Measurements from ENCODE around the gene CDAN1. TPM values are rescaled to one million over a fixed set of nuclear protein-coding genes. Genes with fewer than 3 reads are reported as not detected.

CDAN1 gene
- total RNA-seq, 1 donor from 2014 or later, result 12.9 TPM

DNA sequence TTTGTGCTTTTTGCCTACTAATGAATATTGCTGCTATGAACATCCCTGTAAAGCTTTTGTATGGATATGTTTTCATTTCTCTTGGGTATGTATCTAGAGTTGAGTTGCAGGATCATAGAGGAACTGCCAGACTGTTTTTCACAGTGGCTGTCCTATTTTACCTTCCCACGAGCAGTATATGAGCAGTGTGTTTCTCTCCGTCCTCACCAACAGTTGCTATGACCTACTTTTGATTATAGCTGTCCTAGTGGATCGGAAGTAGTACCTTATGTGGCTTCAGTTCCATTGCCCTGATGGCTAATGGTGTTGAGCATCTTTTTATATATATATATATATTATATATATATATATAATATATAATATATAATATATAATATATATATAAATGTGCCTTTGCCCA, 25.2 kb downstream of the CDAN1 start:
- no peaks in the 10 kb centered on the region for H3K27me3 ChIP-seq (ENCODE audit: control insufficient read depth, insufficient read depth, low read length)
- TF ChIP-seq, protein P1, sequence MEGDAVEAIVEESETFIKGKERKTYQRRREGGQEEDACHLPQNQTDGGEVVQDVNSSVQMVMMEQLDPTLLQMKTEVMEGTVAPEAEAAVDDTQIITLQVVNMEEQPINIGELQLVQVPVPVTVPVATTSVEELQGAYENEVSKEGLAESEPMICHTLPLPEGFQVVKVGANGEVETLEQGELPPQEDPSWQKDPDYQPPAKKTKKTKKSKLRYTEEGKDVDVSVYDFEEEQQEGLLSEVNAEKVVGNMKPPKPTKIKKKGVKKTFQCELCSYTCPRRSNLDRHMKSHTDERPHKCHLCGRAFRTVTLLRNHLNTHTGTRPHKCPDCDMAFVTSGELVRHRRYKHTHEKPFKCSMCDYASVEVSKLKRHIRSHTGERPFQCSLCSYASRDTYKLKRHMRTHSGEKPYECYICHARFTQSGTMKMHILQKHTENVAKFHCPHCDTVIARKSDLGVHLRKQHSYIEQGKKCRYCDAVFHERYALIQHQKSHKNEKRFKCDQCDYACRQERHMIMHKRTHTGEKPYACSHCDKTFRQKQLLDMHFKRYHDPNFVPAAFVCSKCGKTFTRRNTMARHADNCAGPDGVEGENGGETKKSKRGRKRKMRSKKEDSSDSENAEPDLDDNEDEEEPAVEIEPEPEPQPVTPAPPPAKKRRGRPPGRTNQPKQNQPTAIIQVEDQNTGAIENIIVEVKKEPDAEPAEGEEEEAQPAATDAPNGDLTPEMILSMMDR (IDR thresholded peaks at IDR 0.05; ENCODE audit: insufficient read depth, low read length, poor library complexity, severe bottlenecking), result no peak
- no peak overlapping the region for H3K4me3 ChIP-seq (ENCODE audit: low read depth, low read length)
- DNase-seq (ENCODE audit: low read depth), result no peak
- H3K36me3 ChIP-seq (ENCODE audit: control insufficient read depth, insufficient read depth, low read length), result no peaks in the 10 kb centered on the region

DNA sequence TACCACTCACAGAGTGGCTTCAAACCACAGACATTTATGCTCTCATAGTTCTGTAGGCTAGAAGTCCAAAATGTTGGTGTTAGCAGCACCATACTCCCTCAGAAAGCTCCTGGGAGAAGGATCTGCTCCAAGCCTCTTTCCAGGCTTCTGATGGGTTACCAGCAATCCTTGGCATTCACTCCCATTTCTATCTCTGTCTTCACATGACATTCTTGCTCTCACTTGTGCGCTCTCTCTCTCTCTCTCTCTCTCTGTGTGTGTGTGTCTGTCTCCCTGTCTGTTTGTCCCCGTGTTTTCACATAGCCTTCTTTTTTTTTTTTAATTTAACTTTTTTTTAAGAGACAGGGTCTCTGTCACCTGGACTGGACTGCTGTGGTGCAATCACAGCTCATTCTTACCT, 26.3 kb downstream of the CDAN1 start:
- DNase-seq (ENCODE audit: low read depth), result no peak
- no peaks in the 10 kb centered on the region for H3K36me3 ChIP-seq (ENCODE audit: control insufficient read depth, insufficient read depth, low read length)
- H3K27me3 ChIP-seq (ENCODE audit: control insufficient read depth, insufficient read depth, low read length), result no peaks in the 10 kb centered on the region
- TF ChIP-seq, protein P1 (IDR thresholded peaks at IDR 0.05; ENCODE audit: insufficient read depth, low read length, poor library complexity, severe bottlenecking), result no peak
- H3K4me3 ChIP-seq (ENCODE audit: low read depth, low read length), result no peak overlapping the region

DNA sequence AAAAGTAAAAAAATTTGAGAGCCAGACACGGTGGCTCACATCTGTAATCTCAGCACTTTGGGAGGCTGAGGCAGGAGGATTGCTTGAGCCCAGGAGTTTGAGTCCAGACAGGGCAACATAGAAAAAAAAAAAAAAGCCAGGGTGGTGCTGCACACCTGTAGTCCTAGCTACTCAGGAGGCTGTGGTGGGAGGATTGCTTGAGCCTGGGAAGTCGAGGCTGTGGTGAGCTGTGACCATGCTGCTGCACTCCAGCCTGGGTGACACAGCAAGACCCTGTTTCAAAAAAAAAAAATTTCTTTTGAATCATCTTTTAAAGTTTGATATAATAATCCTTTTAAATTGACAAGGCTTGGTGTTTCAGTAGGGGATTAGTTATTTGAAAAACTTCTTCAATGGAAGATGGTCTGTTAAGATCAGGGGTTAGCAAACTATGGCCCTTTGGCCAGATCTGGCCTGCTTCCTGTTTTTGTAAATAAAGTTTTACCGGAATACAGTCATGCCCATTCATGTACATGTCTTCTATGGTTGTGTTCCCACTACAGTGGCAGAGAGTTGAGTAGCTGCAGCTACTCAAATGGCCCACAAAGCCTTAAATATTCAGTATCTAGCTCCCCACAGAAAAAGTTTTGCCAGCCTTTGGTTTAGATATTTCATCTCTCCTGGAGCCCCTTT, 28.9 kb downstream of the CDAN1 start:
- H3K27me3 ChIP-seq (ENCODE audit: control insufficient read depth, insufficient read depth, low read length), result no peaks in the 10 kb centered on the region
- DNase-seq (ENCODE audit: low read depth), result no peak
- TF ChIP-seq, protein P1 (IDR thresholded peaks at IDR 0.05; ENCODE audit: insufficient read depth, low read length, poor library complexity, severe bottlenecking), result no peak
- H3K4me3 ChIP-seq (ENCODE audit: low read depth, low read length), result no peak overlapping the region
- no peaks in the 10 kb centered on the region for H3K36me3 ChIP-seq (ENCODE audit: control insufficient read depth, insufficient read depth, low read length)

DNA sequence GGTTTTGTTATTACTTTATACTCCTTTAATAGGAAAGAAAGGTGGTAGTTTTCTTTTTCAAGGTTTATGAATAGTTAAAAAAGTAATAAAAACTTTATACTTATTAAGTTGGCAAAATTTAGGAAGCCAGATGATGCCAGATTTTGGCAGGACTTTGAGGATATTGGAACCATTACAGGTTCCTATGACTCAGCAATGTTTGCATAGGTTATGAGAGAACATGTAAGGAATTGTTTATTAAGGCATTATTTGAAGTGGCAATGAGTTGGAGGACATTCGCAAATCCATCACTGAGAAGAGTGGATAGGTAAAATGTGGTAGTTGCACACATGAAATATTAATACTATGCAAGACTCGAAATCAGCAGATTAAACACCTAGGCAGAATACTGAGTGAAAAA, 29.9 kb downstream of the CDAN1 start:
- no peaks in the 10 kb centered on the region for H3K27me3 ChIP-seq (ENCODE audit: control insufficient read depth, insufficient read depth, low read length)
- no peak overlapping the region for H3K4me3 ChIP-seq (ENCODE audit: low read depth, low read length)
- H3K36me3 ChIP-seq (ENCODE audit: control insufficient read depth, insufficient read depth, low read length), result no peaks in the 10 kb centered on the region
- no peak for DNase-seq (ENCODE audit: low read depth)
- TF ChIP-seq, protein P1 (IDR thresholded peaks at IDR 0.05; ENCODE audit: insufficient read depth, low read length, poor library complexity, severe bottlenecking), result no peak

DNA sequence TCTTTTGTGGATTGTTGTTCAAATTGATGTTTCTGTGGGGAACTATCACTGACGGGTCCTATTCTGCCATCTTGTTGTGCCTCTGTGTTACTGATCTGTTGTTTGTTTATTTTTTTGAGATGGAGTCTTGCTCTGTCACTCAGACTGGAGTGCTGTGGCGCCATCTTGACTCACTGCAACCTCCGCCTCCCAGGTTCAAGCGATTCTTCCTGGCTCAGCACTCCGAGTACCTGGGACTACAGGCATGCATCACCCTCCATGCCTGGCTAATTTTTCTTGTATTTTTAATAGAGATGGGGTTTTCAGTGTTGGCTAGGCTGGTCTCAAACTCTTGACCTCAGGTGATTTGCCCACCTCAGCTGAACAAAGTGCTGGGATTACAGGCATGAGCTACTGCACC, 31.6 kb downstream of the CDAN1 start:
- TF ChIP-seq, protein P1 (IDR thresholded peaks at IDR 0.05; ENCODE audit: insufficient read depth, low read length, poor library complexity, severe bottlenecking), result no peak
- H3K36me3 ChIP-seq (ENCODE audit: control insufficient read depth, insufficient read depth, low read length), result no peaks in the 10 kb centered on the region
- H3K27me3 ChIP-seq (ENCODE audit: control insufficient read depth, insufficient read depth, low read length), result no peaks in the 10 kb centered on the region
- no peak for DNase-seq (ENCODE audit: low read depth)
- no peak overlapping the region for H3K4me3 ChIP-seq (ENCODE audit: low read depth, low read length)

DNA sequence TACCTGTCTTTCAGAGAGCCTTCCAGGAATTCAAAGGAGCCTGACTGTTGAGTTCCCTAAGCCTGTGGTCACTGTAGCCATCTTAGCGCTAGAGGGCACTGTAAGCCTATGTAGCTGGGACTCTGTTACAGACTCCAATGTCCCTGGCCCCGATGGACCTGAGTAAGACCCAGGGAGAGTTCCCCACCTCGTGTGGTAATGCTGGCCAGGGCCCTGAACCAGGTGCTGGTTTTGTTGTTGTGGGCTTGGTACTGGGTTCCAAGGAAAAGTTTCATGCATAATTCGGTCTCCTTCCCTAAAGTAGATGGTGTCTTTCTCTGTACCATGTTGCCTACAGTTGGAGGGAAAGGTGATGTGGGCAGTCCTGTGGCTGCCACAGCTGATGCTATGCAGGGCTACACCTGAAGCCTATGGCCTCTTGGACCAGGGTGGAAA, 32.4 kb downstream of the CDAN1 start:
- DNase-seq (ENCODE audit: low read depth), result peak; percentile 14
- TF ChIP-seq, protein P1 (IDR thresholded peaks at IDR 0.05; ENCODE audit: insufficient read depth, low read length, poor library complexity, severe bottlenecking), result peak; percentile 86
- H3K4me3 ChIP-seq (ENCODE audit: low read depth, low read length), result no peak overlapping the region
- no peaks in the 10 kb centered on the region for H3K36me3 ChIP-seq (ENCODE audit: control insufficient read depth, insufficient read depth, low read length)
- no peaks in the 10 kb centered on the region for H3K27me3 ChIP-seq (ENCODE audit: control insufficient read depth, insufficient read depth, low read length)

Data from kidney epithelial cell (primary cell).